GM18909 (cell line): ENCODE data around the gene IFNL1.
A peak's percentile ranks its signal among the peaks of the same experiment; 100 is the strongest.
"Not testable (repeated sequence)": the region's sequence is repeated elsewhere in the genome, so short reads cannot be mapped to it uniquely, and the experiment has no call there.

Experiments used
- ATAC-seq: cut with Tn5 transposase; IDR thresholded peaks from one replicate; pipeline ENCODE4 v1.9.1; 2021; ENCODE audit warnings: mild to moderate bottlenecking; ENCODE audit not compliant: unreplicated experiment, poor library complexity

The IFNL1 gene

DNA sequence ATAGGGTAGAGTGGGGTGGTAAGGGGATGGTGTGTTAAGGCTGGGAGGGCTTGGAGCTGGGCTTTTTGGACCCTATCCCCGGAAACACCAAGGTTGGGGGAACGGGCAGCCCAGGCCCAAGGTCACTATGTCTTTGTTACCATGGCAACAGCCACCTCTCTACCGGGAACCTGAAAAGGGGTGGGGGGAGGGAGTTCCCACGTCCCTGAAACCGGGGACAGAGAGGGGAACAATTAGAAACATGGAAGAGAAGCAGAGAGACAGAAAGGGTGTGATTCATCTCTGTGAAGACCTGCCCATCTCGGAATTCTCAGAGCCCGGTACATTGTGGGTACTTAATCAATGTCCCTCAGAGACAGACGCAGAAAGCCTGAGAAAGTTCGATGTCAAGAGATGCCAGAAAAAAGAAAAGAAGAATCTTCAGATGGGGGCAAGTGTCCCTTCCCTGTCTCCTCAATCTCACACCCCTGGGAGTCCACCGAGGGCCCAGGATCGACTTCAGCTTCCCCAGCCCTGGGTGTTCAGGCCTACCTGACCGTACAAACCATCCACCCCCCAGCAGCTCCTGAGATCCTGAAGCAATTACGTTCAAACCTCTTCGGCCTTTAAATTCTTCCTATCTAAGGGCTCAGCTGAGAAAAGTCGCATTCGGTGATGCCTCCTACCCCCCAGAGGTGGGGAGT is 31.3 kb downstream of the IFNL1 start:
- no peak for ATAC-seq

DNA sequence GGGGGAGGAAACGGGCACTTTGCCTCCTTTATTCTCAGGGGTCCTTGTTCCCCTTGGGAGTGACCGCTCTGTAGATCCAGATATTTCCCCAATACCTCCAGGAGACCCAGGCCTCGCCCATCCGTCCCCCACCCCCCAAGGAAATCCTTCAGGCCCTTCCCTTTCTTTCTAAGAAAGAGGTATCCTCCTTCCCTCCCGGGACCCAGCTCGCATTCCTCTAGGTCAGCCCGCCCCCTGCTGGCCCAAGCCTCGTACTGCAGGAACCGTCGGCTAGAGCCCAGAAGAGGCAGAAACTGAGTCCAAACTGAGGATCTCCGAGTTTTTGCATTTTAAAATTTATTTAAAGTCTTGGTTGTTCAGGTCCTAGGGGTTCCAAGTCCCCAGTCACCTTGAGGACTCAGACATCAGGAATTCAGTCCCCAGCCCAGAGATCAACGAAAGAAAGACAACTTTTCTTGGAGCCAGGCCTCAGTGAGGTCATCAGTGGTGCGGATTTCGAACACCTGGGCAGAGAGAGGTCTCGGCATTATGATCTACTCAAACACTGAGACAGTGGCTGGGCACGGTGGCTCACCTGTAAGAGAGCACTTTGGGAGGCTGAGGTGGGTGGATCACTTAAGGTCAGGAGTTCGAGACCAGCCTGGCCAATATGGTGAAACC is 32.0 kb downstream of the IFNL1 start:
- no peak for ATAC-seq

DNA sequence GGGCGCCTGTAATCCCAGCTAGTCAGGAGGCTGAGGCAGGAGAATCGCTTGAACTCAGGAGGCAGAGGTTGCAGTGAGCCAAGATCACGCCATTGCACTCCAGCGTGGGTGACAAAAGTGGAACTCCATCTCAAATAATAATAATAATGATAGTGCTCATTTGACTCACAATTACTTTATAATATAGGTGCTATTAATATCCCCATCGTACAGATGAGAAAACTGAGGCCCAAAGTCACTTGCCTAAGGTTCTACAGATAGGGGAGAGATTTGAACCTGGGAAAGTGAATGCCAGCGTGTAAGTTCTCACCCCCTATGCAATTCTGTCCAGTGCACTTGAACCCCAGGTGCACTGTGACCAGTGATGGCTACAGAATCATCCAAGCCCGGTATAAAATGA is 33.7 kb downstream of the IFNL1 start:
- ATAC-seq: no peak

GRCh38 chr19:39332293-39332692 is 36.1 kb downstream of the IFNL1 start:
- no peak for ATAC-seq

DNA sequence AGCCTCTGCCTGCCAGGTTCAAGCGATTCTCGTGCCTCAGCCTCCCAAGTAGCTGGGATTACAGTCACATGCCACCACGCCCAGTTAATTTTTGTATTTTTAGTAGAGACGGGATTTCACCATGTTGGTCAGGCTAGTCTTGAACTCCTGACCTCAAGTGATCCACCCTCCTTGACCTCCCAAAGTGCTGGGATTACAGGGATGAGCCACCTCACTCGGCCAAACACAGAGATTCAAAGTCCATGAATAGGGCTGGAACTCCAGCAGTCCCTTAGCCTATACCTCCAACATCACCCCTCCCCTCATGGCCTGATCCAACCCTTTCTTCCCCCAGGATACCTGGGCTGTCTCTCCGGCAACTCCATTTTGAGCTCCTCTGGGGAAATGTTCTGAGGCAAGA is 36.5 kb downstream of the IFNL1 start:
- ATAC-seq: not testable (repeated sequence)

- no peak for ATAC-seq
These were observed 37.3 kb downstream of the IFNL1 start for GRCh38 chr19:39333507-39333906.

DNA sequence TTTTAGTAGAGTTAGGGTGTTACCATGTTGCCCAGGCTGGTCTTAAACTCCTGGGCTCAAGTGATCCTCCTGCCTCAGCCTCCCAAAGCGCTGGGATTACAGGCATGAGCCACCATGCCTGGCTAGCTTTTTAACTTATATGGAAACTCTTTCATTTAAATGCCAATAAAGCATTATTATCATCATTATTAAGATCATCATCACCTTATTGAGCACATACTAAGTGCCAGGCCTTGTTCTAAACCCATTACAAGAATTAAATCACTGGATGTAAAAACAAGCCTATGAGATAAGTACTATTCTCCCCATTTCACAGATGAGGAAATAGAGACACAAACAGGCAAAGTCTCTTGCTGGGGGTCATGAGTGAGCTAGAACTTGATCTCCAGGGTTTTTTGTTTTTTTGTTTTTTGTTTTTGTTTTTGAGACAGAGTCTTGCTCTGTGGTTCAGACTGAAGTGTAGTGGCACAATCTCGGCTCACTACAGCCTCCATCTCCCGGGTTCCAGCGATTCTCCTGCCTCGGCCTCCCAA is 38.3 kb downstream of the IFNL1 start:
- no peak for ATAC-seq

DNA sequence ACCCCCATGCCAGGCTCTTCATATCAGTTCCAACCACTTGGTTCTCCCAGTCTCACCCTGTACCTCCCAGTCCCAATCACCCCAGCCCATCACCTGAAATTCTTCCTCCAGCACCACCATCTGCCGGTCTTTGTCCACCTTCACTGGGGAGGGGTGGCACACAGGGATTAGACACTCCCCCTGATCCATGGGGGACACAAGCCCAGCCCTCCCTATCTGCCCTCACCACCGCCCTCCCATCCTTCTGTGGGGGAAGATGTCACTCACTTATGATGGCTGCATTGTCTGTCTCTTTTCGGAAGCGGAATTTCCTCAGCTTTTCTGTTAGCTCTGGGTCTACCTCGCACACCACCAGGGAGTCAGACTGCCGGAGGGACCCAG is 39.0 kb downstream of the IFNL1 start:
- ATAC-seq: no peak

GRCh38 chr19:39336483-39336882 is 40.3 kb downstream of the IFNL1 start:
- ATAC-seq: no peak

DNA sequence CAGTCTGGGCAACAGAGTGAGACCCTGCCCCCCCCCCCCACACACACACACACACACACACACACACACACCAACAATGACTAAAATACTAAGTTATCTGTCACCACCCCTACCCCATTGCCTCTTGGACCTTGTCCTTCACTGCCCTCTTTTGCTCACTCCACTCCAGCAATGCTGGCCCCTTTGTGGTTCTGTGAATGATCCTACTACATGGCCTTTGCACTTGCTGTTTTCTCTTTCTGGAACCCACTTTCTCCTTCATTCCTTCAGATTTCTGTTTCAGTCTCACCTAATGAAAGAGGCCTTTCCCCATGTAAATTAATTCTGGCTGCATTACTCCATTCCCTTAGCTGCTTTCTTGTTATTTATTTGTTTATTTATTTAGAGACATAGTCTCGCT is 43.5 kb downstream of the IFNL1 start:
- ATAC-seq: no peak

GRCh38 chr19:39340156-39340555 is 43.9 kb downstream of the IFNL1 start:
- not testable (repeated sequence) for ATAC-seq

- no peak for ATAC-seq
These were observed 45.0 kb downstream of the IFNL1 start for GRCh38 chr19:39341129-39341718.

GRCh38 chr19:39341719-39342604 is 45.8 kb downstream of the IFNL1 start, which contains the start of gene SAMD4B:
TSS of gene SAMD4B (plus strand) at chr19:39342421. CDS start at chr19:39356894, 14,473 bp downstream.
- ATAC-seq: peak; percentile 91

GRCh38 chr19:39342647-39343305 is 46.6 kb downstream of the IFNL1 start:
- no peak for ATAC-seq

DNA sequence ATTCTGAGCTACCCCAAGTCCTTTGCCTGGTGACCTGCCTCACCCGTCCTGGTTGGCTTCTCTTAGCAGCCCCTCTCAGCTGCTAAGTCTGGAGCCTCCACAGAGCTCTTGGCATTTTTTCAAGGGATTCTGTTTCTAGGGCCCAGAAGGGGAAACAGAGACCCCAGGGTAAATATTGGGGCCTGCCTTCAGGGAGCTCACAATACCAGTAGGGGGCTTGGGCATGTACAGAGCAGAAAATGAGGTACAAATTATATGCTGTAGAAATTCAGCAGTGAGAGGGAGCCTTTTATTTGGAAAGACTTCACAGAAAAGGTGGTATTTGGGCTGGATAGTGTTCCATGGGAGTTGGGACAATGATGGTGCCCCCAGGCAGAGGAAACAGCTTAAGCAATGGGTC is 49.7 kb downstream of the IFNL1 start:
- no peak for ATAC-seq

- no peak for ATAC-seq
These were observed 51.3 kb downstream of the IFNL1 start for GRCh38 chr19:39347332-39348164.
